ENCODE data around the gene FLT3LG.
"Not testable (repeated sequence)": the region's sequence is repeated elsewhere in the genome, so short reads cannot be mapped to it uniquely, and the experiment has no call there.

The FLT3LG gene

DNA sequence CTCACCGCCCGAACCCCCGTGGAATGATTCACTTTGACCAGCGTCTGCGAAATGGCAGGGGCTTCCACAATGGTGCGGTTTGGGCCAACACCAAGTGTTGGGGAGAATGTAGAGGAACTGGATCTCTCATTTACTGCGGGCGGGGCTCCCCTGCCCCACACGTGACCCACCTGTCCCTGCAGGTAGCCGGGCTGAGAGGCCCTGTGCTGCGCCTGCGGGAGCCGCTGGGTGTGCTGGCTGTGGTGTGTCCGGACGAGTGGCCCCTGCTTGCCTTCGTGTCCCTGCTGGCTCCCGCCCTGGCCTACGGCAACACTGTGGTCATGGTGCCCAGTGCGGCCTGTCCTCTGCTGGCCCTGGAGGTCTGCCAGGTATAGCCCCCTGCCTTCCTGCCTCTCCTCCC lies 5.8 kb upstream of the FLT3LG start:
- Histone ChIP-seq H3K9me3 (replicated peaks; ENCODE audit: low read length) (no peaks in the 10 kb centered on the region), H3K4me1 (ENCODE audit: control insufficient read depth, insufficient read depth, low read length) (no peaks in the 10 kb centered on the region), H3K4me2 (ENCODE audit: low read length) (no peak overlapping the region), H3K4me3 (ENCODE audit: low read length) (no peak overlapping the region), H3K27me3 (ENCODE audit: control insufficient read depth, insufficient read depth, low read length) (no peaks in the 10 kb centered on the region), H3K9ac (ENCODE audit: low read depth, low read length) (no peak overlapping the region), H3K36me3 (ENCODE audit: insufficient read depth, low read length) (peaks cover 5% of the 10 kb centered on the region)

DNA sequence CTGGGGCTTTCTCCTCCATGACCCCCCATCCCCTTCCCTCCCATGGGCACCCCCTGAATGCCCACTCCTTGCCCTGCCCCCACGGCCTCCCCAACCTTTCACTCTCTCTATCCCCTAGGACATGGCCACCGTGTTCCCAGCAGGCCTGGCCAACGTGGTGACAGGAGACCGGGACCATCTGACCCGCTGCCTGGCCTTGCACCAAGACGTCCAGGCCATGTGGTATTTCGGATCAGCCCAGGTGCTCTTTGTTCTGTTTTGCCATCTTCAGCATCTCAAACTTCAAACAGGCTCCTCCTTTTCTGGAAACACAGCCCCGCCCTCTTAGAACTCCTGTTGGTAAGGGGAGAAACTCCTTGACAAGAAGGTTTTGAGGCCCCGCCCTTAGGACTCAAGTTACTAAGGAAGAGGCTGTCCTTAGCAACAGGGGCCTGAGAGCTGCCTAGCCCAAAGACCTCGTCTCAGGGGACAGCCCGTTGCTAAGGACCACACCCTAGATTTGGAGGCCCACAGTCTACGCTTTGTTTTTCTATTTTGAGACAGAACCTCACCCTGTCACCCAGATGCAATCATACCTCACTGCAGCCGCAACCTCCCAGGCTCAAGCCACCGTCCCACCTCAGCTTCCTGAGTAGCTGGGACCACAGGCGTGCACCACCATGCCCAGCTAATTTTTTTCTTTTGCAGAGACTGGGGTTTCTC lies 5.1 kb upstream of the FLT3LG start:
- H3K9me3 ChIP-seq (replicated peaks; ENCODE audit: low read length): no peaks in the 10 kb centered on the region
- no peak overlapping the region for H3K4me2 ChIP-seq (ENCODE audit: low read length)
- no peaks in the 10 kb centered on the region for H3K27me3 ChIP-seq (ENCODE audit: control insufficient read depth, insufficient read depth, low read length)
- peaks cover 4% of the 10 kb centered on the region for H3K4me1 ChIP-seq (ENCODE audit: control insufficient read depth, insufficient read depth, low read length)
- H3K4me3 ChIP-seq (ENCODE audit: low read length): no peak overlapping the region
- no peak overlapping the region for H3K9ac ChIP-seq (ENCODE audit: low read depth, low read length)
- peaks cover 5% of the 10 kb centered on the region for H3K36me3 ChIP-seq (ENCODE audit: insufficient read depth, low read length)

DNA sequence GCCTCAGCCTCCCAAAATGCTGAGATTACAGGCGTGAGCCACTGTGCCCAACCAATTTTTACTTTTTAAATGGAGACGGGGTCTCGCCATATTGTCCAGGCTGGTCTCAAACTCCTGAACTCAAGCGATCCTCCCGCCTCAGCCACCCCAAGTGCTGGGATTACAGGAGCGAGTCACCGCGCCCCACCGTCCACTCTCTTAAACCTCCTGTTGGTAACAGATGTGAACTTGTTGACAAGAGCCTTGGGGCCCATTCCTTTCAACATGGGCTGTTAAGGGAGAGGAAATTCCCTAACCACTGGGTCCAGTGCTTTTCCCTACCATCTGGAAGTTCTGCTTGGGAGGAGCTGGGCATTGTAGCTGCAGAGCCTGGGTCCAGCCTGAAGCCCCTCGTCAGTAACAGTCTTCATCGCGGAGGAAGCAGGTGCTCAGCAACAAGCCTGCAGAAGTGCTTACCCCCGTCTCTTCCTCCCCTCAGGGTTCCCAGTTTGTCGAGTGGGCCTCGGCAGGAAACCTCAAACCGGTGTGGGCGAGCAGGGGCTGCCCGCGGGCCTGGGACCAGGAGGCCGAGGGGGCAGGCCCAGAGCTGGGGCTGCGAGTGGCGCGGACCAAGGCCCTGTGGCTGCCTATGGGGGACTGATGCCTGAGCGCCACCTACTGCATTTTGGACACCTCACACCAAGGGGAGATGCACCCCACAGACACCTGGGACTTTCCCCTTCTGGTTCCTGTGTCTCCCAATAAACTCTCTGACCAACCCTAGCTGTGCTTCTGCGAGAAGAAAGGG lies 4.0 kb upstream of the FLT3LG start:
- H3K27me3 ChIP-seq (ENCODE audit: control insufficient read depth, insufficient read depth, low read length): no peaks in the 10 kb centered on the region
- no peaks in the 10 kb centered on the region for H3K36me3 ChIP-seq (ENCODE audit: insufficient read depth, low read length)
- no peak overlapping the region for H3K4me3 ChIP-seq (ENCODE audit: low read length)
- H3K4me1 ChIP-seq (ENCODE audit: control insufficient read depth, insufficient read depth, low read length): peaks cover 4% of the 10 kb centered on the region
- no peaks in the 10 kb centered on the region for H3K9me3 ChIP-seq (replicated peaks; ENCODE audit: low read length)
- no peak overlapping the region for H3K4me2 ChIP-seq (ENCODE audit: low read length)
- H3K9ac ChIP-seq (ENCODE audit: low read depth, low read length): no peak overlapping the region

DNA sequence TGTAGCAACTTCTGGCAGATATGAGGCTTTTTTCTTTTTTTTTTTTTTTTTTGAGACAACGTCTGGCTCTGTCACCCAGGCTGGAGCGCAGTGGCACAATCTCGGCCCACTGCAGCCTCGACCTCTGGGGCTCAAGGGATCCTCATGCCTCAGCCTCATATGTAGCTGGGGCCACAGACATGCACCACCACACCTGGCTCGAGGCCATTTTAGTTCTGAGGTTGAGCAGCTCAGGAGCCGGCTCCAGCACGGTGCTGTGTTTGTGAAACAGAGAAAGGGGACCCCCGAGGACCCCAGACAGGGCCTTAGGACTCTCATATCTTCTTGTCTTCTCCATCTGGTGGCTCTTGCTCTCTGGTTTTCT lies 3.4 kb upstream of the FLT3LG start:
- Histone ChIP-seq H3K4me1 (ENCODE audit: control insufficient read depth, insufficient read depth, low read length) (peaks cover 4% of the 10 kb centered on the region), H3K27me3 (ENCODE audit: control insufficient read depth, insufficient read depth, low read length) (no peaks in the 10 kb centered on the region), H3K4me3 (ENCODE audit: low read length) (no peak overlapping the region), H3K9me3 (replicated peaks; ENCODE audit: low read length) (no peaks in the 10 kb centered on the region), H3K4me2 (ENCODE audit: low read length) (no peak overlapping the region), H3K36me3 (ENCODE audit: insufficient read depth, low read length) (no peaks in the 10 kb centered on the region), H3K9ac (ENCODE audit: low read depth, low read length) (no peak overlapping the region)

DNA sequence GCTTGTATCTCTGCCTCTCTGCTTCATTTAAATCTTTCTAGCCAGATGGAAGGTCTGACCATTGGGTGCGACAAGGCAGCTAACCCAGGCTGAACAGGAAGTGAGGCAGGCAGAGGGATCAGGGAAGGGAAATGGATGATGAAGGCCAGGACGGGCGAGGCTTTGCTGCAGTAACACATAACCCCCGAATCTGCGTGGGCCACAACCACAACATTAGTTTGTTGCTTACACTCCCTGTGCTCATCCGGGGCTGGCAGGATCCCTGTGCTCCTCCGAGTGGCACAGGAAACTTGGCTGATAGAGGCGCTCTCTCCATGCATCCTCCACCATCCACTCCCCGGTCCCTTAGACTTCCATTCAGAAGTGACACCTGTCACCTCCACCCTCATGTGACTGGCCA lies 1.1 kb upstream of the FLT3LG start:
- Histone ChIP-seq H3K9me3 (replicated peaks; ENCODE audit: low read length) (no peaks in the 10 kb centered on the region), H3K36me3 (ENCODE audit: insufficient read depth, low read length) (no peaks in the 10 kb centered on the region), H3K4me1 (ENCODE audit: control insufficient read depth, insufficient read depth, low read length) (peaks cover 4% of the 10 kb centered on the region), H3K27me3 (ENCODE audit: control insufficient read depth, insufficient read depth, low read length) (no peaks in the 10 kb centered on the region), H3K9ac (ENCODE audit: low read depth, low read length) (no peak overlapping the region), H3K4me2 (ENCODE audit: low read length) (no peak overlapping the region), H3K4me3 (ENCODE audit: low read length) (no peak overlapping the region)

DNA sequence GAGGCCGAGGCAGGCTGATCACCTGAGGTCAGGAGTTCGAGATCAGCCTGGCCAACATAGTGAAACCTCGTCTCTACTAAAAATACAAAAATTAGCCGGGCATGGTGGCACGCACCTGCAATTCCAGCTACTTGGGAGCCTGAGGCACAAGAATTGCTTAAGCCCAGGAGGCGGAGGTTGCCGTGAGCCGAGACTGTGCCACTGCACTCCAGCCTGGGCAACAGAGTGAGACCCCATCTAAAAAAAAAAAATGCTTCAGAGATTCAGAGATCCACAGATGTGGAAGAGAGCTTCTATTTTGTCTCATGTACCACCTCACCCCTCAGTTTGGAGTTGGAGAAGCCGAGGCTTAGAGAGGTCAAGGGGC lies 531 bp upstream of the FLT3LG start:
- peak overlapping the region; percentile 65 for H3K4me3 ChIP-seq (ENCODE audit: low read length)
- not testable (repeated sequence) for H3K9me3 ChIP-seq (replicated peaks; ENCODE audit: low read length); H3K4me1 ChIP-seq (ENCODE audit: control insufficient read depth, insufficient read depth, low read length); H3K27me3 ChIP-seq (ENCODE audit: control insufficient read depth, insufficient read depth, low read length); H3K36me3 ChIP-seq (ENCODE audit: insufficient read depth, low read length)
- peak overlapping the region; percentile 93 for H3K4me2 ChIP-seq (ENCODE audit: low read length)
- peak overlapping the region; percentile 77 for H3K9ac ChIP-seq (ENCODE audit: low read depth, low read length)

DNA sequence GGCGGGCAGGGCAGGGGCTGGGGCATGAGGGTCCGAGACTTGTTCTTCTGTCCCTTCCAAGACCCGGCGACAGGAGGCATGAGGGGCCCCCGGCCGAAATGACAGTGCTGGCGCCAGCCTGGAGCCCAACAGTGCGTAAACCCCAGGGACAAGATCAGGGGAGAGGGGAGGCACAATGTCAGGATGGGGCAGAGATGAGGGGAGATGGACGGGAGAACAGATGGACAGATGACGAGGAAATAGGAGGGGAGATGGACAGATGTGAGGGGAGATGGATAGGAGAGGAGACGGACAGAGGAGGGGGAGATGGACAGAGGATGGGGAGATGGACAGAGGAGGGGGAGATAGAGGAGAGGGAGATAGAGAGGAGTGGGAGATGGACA lies 518 bp downstream of the FLT3LG start:
- H3K4me2 ChIP-seq (ENCODE audit: low read length): peak overlapping the region; percentile 93
- peak overlapping the region; percentile 77 for H3K9ac ChIP-seq (ENCODE audit: low read depth, low read length)
- no peaks in the 10 kb centered on the region for H3K27me3 ChIP-seq (ENCODE audit: control insufficient read depth, insufficient read depth, low read length)
- no peaks in the 10 kb centered on the region for H3K36me3 ChIP-seq (ENCODE audit: insufficient read depth, low read length)
- H3K9me3 ChIP-seq (replicated peaks; ENCODE audit: low read length): no peaks in the 10 kb centered on the region
- H3K4me3 ChIP-seq (ENCODE audit: low read length): peak overlapping the region; percentile 65
- H3K4me1 ChIP-seq (ENCODE audit: control insufficient read depth, insufficient read depth, low read length): peaks cover 4% of the 10 kb centered on the region

DNA sequence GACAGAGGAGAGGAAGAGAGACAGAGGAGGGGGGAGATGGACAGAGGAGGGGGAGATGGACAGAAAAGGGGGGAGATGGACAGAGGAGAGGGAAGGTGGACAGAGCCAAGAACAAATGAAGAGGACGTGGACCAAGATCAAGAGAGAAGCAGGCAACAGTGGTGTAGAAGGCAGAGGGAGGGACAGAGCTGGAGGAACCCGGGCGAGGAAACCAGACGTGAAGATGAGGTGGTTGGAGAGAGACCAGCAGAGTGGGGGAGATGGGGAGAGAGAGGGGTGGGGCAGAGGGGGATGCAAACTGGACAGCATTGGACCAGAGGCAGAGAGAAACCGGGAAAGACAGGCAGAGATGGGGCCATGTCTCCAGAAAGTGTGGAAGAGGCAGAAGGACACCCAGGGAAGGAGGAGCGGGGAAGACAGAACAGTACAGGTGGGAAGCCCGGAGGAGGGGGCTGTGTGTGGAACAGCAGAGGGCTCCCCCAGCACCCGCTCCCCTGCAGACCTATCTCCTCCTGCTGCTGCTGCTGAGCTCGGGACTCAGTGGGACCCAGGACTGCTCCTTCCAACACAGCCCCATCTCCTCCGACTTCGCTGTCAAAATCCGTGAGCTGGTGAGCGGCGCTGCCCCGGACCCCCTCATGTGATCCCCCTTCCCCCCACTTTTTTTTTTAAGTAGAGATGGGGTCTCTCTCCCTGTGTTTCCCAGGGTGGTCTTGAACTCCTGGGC lies 1.3 kb downstream of the FLT3LG start:
- no peak overlapping the region for H3K9ac ChIP-seq (ENCODE audit: low read depth, low read length)
- no peak overlapping the region for H3K4me3 ChIP-seq (ENCODE audit: low read length)
- no peaks in the 10 kb centered on the region for H3K9me3 ChIP-seq (replicated peaks; ENCODE audit: low read length)
- no peaks in the 10 kb centered on the region for H3K27me3 ChIP-seq (ENCODE audit: control insufficient read depth, insufficient read depth, low read length)
- no peaks in the 10 kb centered on the region for H3K36me3 ChIP-seq (ENCODE audit: insufficient read depth, low read length)
- peaks cover 4% of the 10 kb centered on the region for H3K4me1 ChIP-seq (ENCODE audit: control insufficient read depth, insufficient read depth, low read length)
- H3K4me2 ChIP-seq (ENCODE audit: low read length): no peak overlapping the region

DNA sequence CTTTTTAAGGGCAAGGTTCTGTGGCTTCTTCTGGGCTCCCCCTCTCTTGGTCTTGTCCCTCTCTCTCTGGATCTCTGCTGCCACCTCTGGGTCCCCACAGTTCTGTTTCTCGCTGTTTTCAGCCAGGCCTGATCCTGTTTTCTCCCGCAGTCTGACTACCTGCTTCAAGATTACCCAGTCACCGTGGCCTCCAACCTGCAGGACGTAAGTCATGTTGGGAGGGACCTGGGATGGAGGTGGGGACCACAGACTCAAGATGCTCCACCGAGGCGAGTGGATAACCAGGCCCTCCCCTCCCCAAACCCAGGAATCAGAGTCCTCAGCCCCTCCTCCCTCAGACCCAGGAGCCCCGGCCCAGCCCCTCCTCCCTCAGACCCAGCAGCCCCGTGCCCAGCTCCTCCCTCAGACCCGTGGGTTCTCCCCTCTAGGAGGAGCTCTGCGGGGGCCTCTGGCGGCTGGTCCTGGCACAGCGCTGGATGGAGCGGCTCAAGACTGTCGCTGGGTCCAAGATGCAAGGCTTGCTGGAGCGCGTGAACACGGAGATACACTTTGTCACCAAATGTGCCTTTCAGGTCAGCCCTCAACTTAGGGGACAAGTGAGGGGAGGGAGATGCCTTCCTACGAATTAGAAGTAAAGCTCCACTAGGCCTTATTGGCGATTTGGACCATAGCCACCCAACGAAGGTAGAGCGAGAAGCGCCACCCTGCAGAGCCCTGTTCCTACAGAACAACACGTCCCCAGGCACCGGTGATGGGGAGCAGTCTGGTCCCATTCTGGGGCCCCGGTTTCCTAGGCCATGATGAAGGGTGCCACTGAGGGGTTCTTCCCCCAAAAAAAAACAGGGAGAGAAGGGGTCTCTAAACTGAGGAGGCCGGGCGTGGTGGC lies 2.2 kb downstream of the FLT3LG start:
- Histone ChIP-seq H3K4me1 (ENCODE audit: control insufficient read depth, insufficient read depth, low read length) (peaks cover 4% of the 10 kb centered on the region), H3K36me3 (ENCODE audit: insufficient read depth, low read length) (no peaks in the 10 kb centered on the region), H3K27me3 (ENCODE audit: control insufficient read depth, insufficient read depth, low read length) (no peaks in the 10 kb centered on the region), H3K9ac (ENCODE audit: low read depth, low read length) (no peak overlapping the region), H3K4me3 (ENCODE audit: low read length) (no peak overlapping the region), H3K4me2 (ENCODE audit: low read length) (no peak overlapping the region), H3K9me3 (replicated peaks; ENCODE audit: low read length) (no peaks in the 10 kb centered on the region)

DNA sequence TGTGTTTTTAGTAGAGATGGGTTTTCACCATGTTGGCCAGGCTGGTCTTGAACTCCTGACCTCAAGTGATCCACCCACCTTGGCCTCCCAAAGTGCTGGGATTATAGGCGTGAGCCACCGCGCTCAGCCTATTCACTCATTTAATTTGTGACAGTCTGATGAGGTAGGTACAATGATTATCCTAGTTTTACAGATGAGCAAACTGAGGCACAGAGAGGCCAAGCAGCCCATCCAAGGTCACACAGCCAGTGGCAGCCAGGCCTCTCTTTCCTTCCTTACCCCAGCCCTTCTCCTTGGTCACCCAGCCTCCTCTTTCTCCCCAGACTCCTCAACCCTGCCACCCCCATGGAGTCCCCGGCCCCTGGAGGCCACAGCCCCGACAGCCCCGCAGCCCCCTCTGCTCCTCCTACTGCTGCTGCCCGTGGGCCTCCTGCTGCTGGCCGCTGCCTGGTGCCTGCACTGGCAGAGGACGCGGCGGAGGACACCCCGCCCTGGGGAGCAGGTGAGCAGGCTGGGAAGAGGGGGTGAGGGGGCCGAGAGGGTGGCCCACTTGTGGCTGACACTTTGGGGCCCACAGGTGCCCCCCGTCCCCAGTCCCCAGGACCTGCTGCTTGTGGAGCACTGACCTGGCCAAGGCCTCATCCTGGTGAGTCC lies 6.1 kb downstream of the FLT3LG start:
- H3K4me3 ChIP-seq (ENCODE audit: low read length): no peak overlapping the region
- H3K9me3 ChIP-seq (replicated peaks; ENCODE audit: low read length): no peaks in the 10 kb centered on the region
- no peaks in the 10 kb centered on the region for H3K27me3 ChIP-seq (ENCODE audit: control insufficient read depth, insufficient read depth, low read length)
- H3K9ac ChIP-seq (ENCODE audit: low read depth, low read length): no peak overlapping the region
- H3K4me2 ChIP-seq (ENCODE audit: low read length): no peak overlapping the region
- H3K36me3 ChIP-seq (ENCODE audit: insufficient read depth, low read length): no peaks in the 10 kb centered on the region
- H3K4me1 ChIP-seq (ENCODE audit: control insufficient read depth, insufficient read depth, low read length): no peaks in the 10 kb centered on the region
